HG03095 (cell line): ENCODE data around the gene PIK3CB.
"Not testable (repeated sequence)": the region's sequence is repeated elsewhere in the genome, so short reads cannot be mapped to it uniquely, and the experiment has no call there.

ENCODE experiments used
- ATAC-seq: cut with Tn5 transposase; IDR thresholded peaks from one replicate; pipeline ENCODE4 v1.9.1; 2021; ENCODE audit warnings: moderate library complexity; ENCODE audit not compliant: unreplicated experiment

PIK3CB gene

DNA sequence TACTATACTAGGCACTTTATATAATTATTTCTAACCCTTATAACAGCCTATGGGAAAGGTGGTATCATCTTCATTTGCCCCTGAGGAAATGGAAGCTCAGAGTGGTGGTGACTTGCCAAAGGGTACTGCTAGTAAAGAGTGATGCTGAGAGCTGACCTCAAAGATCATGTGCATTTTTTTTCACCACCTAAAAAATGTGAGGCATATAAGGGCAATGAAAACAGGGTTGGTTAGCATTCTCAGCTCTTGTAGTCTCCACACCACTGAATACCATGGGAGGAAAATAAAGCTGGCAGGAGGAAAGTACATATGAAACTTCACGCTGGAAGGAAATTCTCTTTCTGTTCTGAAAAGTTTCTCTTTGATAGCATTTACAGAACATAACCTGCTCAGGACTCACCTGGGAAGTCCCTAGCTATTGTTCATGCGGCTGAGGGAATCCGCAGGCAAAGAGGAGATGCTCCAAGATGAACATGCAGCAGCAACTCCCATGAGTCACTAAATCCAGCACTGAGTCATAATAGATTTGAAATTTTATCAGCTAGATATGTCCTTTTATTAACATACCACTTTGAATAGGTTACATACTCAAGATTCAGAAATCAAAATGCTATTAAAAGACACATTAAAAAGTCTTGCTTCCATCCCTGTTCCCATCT, 208.9 kb downstream of the PIK3CB start:
- ATAC-seq = no peak

DNA sequence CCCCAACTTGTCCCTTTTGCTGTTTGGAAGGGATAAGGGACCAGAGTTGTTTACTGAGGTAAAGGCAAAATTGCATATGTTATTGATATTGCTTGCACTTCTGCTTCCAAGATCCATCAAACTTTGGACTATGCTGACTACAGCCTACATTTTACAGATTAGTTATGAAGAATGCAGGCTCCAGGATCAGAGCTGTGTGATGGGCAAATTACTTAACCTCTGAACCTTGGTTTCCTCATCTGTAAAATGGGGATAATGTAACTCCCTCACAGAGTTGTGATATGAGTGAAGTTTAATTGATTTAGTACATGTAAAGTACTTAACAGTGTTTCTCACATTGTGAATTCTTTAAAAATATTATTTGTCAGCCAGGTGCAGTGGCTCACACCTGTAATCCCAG, 210.2 kb downstream of the PIK3CB start:
- no peak for ATAC-seq

GRCh38 chr3:138620431-138620830, 214.3 kb downstream of the PIK3CB start:
- no peak for ATAC-seq

GRCh38 chr3:138615462-138615861, 219.3 kb downstream of the PIK3CB start:
- ATAC-seq = no peak

- no peak for ATAC-seq
Measured at GRCh38 chr3:138609898-138610266, 224.8 kb downstream of the PIK3CB start.

DNA sequence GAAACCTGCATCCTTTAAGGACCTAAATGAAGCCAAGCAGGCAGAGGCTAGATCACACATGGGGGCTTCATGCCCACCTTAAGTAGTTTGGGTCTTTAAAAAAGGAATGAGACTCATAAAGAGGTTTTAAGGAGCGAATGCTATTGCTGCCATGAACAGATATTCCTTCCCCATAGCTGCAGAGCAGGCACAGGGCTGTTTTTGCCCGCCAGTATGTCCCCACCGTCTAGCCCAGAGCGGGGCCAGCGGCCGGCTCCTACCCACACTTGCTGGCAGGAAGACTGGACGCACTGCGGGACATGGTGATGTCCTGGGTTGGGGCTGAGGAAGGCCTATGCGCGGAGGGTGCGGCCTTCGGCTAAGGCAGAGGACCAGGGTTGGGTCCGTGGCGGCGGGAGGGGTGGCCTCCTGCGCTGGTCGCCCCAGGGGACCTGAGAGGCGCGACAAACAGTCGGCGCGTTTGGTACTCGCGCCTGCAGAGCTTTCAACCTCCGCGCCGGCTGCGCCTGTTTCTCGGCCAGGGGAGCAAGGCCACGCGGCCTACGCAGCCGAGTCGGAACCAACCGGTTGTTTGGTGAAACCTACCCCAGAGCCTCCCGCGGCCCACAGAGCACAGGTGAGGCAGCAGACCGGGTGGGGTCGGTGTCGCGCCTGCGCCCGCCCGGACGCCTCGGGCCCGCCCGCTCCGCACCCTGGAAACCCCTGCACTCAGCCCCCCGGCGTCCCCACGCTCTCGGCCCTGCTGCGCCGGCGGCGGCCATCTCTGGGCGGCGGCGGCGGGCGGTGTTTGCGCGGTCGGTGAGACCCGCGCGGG, 226.2 kb downstream of the PIK3CB start, which contains the start of gene FAIM:
FAIM (plus strand) TSS at position 450 of the 814 bp plus-strand sequence. CDS start 10,956 bp downstream, outside the sequence.
- ATAC-seq = peak; percentile 78

GRCh38 chr3:138604106-138604595, 230.6 kb downstream of the PIK3CB start:
- ATAC-seq = not testable (repeated sequence)
